ENCODE measurements around the gene GMDS.

- TF ChIP-seq CTCF (IDR thresholded peaks at IDR 0.05) (no peak), POLR2A (IDR thresholded peaks at IDR 0.05) (no peak)
Measured at GRCh38 chr6:1601158-1602048, 644.0 kb downstream of the GMDS start.

Data from Peyer's patch (tissue), 4 donors.